Measurements from ENCODE around the gene FBXO45.
A peak's percentile ranks its signal among the peaks of the same experiment; 100 is the strongest.
"Not testable (repeated sequence)": the region's sequence is repeated elsewhere in the genome, so short reads cannot be mapped to it uniquely, and the experiment has no call there.

The FBXO45 gene, protein sequence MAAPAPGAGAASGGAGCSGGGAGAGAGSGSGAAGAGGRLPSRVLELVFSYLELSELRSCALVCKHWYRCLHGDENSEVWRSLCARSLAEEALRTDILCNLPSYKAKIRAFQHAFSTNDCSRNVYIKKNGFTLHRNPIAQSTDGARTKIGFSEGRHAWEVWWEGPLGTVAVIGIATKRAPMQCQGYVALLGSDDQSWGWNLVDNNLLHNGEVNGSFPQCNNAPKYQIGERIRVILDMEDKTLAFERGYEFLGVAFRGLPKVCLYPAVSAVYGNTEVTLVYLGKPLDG

DNA sequence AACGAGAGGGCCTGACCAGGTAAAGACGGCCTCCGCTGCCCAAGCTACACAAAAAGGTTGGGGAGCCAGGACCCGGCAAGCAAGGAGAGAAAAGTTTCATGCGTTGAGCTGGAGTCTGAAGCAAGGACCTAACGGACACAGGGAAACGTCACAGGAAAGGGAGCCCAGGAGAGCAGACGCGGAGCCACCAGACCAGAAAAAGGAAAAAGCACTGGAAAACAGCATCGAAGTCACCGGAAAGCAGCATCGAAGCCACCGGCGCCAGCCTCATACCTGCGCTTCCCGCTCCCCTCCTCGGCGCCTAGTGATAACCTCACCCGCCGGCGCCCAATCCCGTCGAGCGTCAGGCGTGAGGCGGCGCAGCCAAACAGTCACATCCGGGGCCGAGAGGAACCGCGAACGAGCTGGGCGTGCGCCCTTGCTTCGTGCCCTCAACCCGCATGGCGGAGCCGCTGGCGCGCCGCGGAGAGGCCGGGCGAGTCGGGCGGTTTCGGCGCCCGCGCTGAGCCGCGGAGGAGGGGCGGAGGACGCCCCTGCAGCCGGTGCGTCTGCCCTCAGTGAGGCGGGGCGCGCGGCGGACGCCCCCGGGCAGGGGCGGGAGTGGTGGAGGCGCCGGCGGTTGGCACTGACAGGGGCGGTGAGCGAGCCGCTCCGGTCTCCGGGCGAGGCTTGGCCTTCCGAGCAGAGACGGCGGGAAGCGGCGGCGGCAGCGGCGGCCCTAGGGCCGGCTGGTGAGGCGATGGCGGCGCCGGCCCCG is at the start of gene FBXO45, which contains the start of gene WDR53:
TSS of gene FBXO45 (plus strand) at position 415 of the 757 bp plus-strand sequence. CDS start at position 740, 325 bp downstream.
TSS of gene WDR53 (minus strand) at position 309 of the 757 bp plus-strand sequence. CDS start 7,079 bp downstream, outside the sequence.
- peak; percentile 85 for DNase-seq (ENCODE audit: low spot score)

DNA sequence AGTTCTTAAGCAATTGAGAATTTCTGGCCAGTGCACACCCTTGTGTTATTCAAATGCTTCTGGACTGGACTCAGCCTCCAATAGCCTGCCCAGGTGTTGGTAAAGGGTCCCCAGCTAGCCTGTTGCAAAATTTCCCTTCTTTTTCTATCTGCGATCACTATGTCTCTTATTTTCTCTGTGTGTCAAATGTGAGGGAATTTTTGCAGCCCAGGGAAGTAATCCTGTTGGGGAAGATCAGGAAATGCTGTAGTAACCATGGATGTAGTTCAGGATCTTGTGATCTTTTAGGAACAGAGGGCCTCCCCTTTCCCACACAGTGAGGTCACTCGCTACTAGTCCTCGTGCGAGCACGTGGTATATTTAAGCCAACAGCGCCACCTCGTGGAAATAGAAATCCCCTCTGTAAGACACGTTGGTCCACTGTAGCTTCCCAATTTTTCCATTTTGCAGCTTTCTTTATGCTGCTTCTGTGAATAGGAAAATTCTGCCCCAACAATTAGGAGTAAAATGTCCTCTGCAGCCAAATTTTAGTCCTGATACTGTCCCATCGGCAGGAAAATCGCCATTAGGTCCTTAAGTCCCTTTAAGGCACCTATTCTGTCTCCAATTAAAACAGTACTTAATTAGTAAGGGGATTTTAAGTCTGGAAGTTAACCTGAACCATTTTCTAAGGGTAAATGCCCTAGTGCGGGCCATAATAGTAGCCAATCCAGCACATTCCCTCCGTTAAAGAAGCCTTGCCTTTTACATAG is 49.3 kb upstream of the FBXO45 start:
- DNase-seq (ENCODE audit: low spot score) = peak; percentile 59

DNA sequence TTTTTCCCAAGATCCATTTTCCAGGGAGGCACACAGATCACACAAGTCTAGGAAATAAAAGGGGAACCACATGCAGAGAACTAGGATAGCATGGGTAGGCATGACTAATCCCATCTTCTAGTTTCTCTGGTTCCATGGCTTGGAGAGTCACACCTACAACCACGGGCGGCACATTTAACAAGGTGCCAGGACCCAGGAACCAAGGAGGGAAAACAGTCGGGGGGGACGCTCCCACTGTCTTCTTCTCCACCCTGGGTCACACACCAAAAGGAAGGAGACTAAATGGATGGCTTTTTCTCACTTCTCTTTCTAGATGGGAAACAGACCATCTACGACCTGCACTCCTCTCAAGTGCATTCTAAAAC is 48.8 kb upstream of the FBXO45 start:
- DNase-seq (ENCODE audit: low spot score) = no peak

DNA sequence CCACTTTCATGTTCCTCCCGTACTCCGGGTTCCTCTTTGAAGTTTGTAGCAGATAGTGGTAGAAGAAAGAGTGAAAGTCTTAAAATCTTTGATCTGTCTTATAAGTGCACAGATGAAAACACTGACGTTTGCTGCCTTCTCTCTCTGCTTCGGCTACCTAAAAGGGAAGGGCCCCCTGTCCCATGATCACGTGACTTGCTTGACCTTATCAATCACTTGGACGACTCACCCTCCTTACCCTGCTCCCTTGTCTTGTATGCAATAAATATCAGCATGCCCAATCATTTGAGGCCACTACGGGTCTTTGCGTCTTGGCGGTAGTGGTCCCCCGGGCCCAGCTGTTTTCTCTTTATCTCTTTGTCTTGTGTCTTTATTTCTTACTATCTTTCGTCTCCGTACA is 47.2 kb upstream of the FBXO45 start:
- not testable (repeated sequence) for DNase-seq (ENCODE audit: low spot score)

DNA sequence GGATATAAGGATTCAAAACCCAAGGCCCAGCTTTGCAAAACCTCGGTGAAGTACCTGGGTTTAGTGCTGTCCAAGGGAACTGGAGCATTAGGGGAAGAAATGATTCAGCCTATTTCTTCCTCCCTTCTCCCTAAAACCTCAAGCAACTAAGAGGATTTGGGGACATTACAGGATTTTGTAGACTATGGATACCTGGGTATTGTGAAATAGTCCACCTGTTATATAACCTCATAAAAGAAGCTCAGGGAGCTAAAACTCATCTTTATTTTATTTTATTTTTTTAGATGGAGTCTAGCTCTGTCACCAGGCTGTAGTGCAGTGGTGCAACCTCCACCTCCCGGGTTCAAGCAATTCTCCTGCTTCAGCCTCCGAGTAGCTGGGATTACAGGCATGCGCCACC is 44.6 kb upstream of the FBXO45 start:
- DNase-seq (ENCODE audit: low spot score) = no peak

DNA sequence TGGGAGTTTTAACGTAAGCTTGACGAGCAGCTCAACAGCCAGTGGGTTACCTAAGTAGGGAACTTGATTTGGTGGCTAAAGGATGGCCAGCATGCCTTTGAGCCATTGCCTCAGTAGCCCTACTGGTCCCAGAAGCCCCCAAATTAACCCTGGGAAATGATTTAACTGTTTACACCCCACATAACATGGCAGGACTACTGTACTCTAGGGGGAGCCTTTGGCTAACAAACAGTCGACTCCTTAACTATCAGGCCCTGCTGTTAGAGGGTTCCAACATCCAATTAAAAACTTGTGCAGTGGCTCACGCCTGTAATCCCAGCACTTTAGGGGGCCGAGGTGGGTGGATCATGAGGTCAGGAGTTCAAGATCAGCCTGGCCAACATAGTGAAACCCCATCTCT is 43.9 kb upstream of the FBXO45 start:
- no peak for DNase-seq (ENCODE audit: low spot score)

DNA sequence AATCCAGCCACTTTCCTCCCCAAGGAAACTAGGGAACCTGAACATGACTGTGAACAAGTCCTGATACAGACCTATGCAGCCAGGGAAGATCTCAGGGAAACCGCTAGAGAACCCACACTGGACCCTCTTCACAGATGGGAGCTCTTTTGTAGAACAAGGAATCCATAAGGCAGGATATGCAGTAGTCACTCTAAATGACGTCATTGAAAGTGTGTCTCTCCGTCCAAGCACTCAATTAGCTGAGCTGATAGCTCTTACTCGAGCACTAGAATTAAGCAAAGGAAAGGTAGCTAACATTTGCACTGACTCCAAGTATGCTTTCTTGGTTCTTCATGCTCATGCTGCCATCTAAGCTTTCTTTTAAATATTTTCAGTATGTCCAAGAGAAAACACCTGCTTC is 43.3 kb upstream of the FBXO45 start:
- DNase-seq (ENCODE audit: low spot score) = no peak

DNA sequence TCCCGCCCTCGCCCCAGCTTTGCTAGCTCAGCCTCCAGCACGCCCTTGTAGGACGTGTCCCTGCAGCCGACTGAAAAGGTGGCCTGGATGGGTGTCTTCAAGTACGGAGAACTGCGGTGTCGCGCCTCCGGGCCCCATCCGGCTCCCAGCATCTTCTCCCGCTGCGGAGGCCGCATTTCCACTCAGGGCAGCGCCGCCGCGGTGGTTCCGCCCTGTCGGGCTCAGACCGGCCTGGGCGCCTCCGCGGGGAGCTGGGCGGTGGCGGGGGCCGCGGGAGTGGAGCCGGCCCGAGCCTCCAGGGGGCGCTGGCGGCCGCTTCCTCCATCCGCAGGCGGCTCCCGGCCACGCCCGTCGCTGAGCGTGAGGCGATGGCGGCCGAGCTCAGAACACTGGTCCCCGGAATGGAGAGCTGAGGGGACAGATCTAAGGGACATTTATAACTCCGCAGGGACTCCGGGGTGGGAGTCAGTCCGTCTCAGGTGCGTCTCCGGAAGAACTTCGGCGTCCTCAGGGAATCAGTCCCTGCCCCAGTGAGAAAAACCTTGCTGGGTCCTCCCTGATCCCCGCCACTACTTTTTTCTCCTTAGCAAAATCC is 39.7 kb upstream of the FBXO45 start:
- DNase-seq (ENCODE audit: low spot score) = peak; percentile 75

DNA sequence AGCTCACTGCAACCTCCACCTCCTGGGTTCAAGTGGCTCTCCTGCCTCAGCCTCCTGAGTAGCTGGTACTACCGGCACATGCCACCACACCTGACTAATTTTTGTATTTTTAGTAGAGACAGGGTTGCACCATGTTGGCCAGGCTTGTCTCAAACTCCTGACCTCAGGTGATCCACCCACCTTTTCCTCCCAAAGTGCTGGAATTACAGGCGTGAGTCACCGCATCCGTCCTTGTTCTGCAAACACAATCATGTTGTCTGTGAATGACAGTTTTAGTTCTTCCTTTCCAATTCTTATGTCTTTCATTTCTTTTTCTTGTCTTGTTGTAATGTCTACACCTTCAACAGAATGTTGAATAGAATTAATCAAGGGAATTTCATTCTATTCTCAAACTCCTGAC is 37.0 kb upstream of the FBXO45 start:
- DNase-seq (ENCODE audit: low spot score) = no peak

DNA sequence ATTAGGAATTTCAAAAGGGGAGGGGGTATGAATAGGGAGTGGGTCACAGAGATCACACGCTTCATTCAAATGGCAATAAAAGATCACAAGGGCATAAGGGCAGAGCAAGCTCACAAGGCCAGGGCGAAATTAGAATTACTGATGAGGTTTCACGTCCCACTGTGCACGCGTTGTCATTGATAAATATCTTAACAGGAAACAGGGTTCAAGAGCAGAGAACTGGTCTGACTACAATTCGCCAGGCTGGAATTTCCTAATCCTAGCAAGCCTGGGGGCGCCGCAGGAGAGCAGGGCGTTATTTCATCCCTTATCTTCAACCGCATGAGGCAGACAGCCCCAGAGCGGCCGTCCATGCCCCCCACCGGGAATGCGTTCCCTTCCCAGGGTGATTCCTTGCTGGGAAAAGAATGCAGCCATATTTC is 35.2 kb upstream of the FBXO45 start:
- DNase-seq (ENCODE audit: low spot score) = no peak

DNA sequence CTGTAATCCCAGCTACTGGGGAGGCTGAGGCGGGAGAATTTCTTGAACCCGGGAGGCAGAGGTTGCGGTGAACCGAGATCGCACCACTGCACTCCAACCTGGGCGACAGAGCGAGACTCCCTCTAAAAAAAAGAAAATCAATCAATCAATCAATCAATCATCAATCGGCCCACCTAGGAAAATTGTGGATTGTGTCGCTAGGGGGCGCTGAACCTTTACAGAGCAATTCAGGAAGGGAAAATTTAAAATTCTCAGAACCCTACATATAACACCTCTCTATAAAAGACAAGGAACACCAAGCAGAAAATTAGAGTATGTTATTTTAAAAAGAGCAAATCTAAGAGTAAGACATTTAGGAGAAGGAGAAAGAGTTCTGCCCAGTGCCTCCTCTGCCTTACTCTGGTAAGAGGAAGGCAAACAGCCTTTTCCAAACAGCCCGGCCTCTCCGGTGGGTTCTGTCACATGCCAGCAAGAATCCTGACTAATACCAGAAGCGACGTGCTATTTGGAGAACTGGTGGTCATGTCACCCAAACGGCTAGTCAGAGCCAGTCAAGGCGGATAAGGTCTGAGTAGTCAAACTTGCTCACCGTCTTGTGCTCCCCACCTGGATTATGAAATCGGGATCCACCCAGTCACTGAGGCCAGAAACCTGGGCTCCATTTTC is 31.0 kb upstream of the FBXO45 start:
- no peak for DNase-seq (ENCODE audit: low spot score)

DNA sequence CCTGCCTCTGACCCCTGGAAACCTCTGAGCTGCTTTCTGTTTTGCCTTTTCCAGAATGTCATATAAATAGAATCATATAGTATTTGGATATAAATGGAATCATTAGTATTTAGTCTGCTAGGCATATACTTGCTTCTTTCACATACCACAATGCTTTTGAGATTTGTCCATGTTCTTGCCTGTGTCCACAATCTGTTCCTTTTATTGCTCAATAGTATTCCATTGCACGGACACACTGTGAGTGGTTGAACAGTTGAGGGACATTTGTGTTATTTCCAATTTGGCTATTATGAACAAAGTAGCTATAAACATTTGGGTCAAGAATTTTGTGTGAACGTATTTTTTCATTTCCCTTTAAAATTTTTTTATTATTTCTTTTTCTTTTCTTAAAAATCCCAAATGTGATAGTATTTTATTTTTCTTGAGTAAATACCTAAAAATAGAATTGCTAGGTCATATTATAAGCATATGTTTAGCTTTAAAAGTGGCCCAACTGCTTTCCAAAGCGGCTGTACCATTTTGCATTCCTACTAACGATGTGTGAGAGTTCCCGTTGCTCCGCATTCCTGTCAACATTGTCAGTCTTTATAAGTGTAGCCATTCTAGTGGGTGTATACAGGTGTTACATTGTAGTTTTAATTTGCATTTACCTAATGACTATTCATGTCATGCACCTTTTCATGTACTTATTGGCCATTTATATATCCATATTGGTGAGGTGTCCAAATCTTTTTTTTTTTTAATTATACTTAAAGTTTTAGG is 26.6 kb upstream of the FBXO45 start:
- DNase-seq (ENCODE audit: low spot score) = no peak

DNA sequence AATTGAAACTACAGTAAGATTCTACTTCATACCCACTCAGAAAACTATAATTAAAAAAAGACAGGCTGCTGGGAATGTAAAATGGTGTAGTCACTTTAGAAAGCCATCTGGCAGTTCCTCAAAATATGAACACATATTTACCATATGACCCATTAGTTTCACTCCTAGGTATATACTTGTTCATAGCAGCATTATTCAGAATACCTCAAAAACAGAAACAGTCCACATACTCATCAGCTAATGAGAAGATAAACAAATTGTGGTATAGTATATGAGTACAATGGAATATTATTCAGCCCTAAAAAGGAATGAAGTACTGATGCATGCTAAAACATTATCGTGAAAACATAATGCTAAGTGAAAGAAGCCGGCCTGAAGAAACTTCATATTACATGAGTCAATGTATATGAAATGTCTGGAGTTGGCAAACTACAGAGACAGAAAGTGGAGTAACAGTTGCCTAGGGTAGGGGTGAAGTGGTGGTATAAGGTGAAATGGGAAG is 23.9 kb upstream of the FBXO45 start:
- DNase-seq (ENCODE audit: low spot score) = no peak

DNA sequence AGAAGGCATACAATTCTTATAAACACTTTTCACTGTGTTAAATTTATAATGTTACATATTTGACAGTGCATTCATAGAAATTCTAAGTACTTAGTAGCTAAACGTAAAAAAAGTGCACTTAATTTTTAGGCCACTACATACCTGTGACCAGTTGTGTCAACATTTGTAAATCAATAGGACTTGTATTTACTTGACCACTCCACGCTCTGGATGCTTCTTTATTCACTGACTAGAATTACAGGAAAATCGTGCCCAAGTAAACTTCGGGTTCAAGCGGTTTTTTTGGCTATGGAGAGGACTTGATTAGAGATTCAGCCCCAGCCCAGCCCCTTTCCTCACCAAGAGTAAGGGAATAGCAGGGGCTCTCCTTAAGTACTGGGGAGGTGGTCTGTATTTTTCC is 21.9 kb upstream of the FBXO45 start:
- no peak for DNase-seq (ENCODE audit: low spot score)

DNA sequence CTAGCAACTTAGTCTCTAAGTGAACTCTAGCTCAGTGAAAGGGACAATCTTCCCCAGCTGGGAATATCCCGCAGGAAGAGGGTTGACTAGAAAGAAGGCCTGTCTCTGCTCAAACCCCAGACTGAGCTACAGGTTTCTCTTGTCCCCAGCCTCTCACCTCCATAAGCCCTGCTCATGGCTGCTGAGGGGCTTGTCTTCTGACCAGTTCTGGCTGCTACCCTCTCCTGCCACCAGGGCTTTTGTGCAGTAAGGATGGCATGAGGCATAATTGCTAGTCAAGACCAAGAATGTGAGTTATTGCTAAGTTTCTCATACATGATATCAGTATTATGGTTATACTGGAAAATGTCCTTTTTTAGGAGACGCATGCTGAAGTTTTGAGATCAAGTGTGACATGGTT is 21.4 kb upstream of the FBXO45 start:
- no peak for DNase-seq (ENCODE audit: low spot score)

DNA sequence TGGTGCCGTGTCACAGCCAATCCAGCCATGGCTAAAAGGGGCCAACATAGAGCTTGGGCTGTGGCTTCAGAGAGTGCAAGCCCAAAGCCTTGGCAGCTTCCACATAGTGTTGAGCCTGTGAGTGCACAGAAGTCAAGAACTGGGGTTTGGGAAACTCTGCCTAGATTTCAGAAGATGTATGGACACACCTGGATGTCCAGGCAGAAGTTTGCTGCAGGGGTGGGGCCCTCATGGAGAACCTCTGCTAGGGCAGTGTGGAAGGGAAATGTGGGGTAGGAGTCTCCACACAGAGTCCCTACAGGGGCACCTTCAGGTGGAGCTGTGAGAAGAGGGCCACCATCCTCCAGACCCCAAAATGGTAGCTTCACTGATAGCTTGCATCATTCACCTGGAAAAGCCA is 19.1 kb upstream of the FBXO45 start:
- DNase-seq (ENCODE audit: low spot score) = not testable (repeated sequence)

DNA sequence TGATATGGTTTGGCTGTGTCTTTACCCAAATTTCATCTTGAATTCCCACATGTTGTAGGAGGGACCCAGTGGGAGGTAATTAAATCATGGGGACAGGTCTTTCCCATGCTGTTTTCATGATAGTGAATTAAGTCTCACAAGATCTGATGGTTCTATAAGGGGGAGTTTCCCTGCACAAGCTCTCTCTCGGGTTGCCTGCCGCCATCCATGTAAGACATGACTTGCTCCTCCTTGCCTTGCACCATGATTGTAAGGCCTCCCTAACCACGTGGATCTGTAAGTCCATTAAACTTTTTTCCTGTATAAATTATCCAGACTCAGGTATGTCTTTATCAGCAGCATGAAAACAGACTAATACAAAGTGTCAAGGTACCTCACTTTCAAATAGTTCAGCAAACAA is 18.3 kb upstream of the FBXO45 start:
- not testable (repeated sequence) for DNase-seq (ENCODE audit: low spot score)

DNA sequence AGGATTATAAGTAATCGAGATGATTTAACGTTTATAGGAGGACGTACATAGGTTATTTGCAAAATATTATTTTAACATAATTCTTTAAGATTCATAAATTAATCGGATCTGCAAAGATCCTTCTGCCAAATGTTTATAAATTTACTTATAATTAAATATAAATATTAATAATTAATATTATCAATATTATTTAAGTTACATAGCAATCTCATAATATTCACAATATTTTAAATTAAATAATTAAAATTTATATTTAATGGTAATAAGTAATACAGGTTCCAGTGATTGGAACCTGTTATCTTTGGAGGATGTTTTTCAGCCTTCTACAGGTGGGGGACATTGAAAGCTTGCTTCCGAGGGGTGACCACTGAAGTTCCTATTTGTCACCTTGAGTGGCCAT is 16.2 kb upstream of the FBXO45 start:
- no peak for DNase-seq (ENCODE audit: low spot score)

DNA sequence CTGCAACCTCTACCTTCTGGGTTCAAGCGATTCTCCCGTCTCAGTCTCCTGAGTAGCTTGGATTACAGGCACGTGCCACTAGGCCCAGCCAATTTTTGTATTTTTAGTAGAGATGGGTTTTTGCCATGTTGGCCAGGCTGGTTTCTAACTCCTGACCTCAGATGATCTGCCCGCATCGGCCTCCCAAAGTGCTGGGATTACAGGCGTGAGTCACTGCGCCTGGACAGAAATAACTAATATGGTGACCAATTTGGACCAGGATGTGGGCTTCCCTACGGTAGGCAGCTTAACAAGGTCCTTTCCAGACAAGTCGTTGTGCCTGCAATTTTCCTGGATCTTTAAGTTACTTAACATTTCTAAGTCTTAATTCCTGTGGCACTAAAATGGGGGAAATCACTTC is 14.9 kb upstream of the FBXO45 start:
- no peak for DNase-seq (ENCODE audit: low spot score)

DNA sequence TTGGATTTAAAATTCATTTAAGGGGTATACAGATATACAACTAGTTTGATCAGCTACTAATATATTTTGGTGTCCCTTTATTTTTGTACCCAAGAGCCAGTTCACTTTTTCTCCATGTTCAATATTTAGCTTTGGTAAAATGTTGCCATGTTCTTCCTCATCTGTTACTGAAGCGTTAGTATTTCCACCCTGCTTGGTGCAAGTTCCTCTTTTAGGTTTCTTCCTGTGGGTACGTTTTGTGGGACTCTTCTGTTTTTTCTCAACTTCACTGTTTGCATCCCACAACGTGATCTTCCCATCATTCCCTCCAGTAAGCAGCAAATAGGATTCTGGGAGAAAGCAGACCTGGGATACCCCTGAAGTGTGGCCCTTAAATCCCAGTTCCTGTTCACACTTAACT is 14.3 kb upstream of the FBXO45 start:
- no peak for DNase-seq (ENCODE audit: low spot score)

DNA sequence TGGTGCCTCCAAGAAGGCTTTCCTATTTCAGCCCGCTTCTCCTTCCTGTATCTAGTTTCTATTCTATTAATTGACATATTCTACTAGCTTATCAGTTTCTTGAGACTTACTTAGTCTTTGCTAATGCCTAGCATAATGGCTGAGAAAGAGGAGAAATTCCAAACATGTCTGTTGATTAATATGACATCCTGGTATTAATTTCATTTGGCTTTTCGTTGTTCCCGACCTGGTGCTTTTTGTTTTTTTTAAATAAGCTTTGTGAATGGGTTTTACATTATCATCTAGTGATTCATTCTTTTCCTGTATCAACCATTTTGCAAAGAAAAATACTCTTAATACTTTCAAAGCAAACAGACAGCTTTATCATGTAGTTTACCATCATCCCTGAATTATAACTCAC is 13.2 kb upstream of the FBXO45 start:
- DNase-seq (ENCODE audit: low spot score) = no peak
